SU-DHL-6 (cell line): ENCODE measurements around the gene CNTN5.

Source experiments
- H2AFZ ChIP-seq: fragments of 200-600 bp; sonication (generic); 2 replicates; pipeline ENCODE4 v1.6.1; 2014; ENCODE audit warnings: low read depth, mild to moderate bottlenecking, moderate library complexity, mixed read lengths, antibody characterized with exemption, low read length; ENCODE audit not compliant: severe bottlenecking
- H3F3A ChIP-seq: fragments of 200-600 bp; shearing (Covaris generic); 2 replicates; pipeline ENCODE4 v1.6.0; 2016; ENCODE audit warnings: antibody characterized with exemption, mild to moderate bottlenecking; ENCODE audit not compliant: insufficient read depth
- H3K27ac ChIP-seq: fragments of 200-600 bp; sonication (generic); 2 replicates; pipeline ENCODE4 v1.5.1; 2016; ENCODE audit warnings: low read depth, mild to moderate bottlenecking, low read length, moderate library complexity, mixed read lengths
- H3K27me3 ChIP-seq: fragments of 200-600 bp; sonication (generic), shearing (Covaris generic); 2 replicates; pipeline ENCODE4 v1.6.0; 2014; ENCODE audit warnings: mild to moderate bottlenecking, low read length
- H3K36me3 ChIP-seq: fragments of 200-600 bp; sonication (generic); 2 replicates; pipeline ENCODE4 v1.6.1; 2014; ENCODE audit warnings: mild to moderate bottlenecking, low read length, mixed read lengths
- H3K4me2 ChIP-seq: fragments of 300-600, 200-600 bp; shearing (Covaris generic), sonication (generic); 2 replicates; pipeline ENCODE4 v1.6.0; 2014; ENCODE audit warnings: low read length, low read depth, mild to moderate bottlenecking; ENCODE audit not compliant: poor library complexity, severe bottlenecking
- H3K4me3 ChIP-seq: fragments of 200-600 bp; sonication (generic); 2 replicates; pipeline ENCODE4 v1.5.1; 2014; ENCODE audit warnings: antibody characterized with exemption, low read length, mild to moderate bottlenecking, mixed read lengths; ENCODE audit not compliant: insufficient read depth, poor library complexity, severe bottlenecking
- H3K79me2 ChIP-seq: fragments of 200-600 bp; sonication (generic); 2 replicates; pipeline ENCODE4 v1.6.1; 2014; ENCODE audit warnings: mild to moderate bottlenecking, low read length, moderate library complexity; ENCODE audit not compliant: insufficient read depth
- H3K9ac ChIP-seq: fragments of 200-600 bp; sonication (generic); 2 replicates; pipeline ENCODE4 v1.7.0; 2014; ENCODE audit warnings: mild to moderate bottlenecking, low read length
- H3K9me2 ChIP-seq: fragments of 200-600 bp; sonication (generic); replicated peaks from 2 replicates; pipeline ENCODE4 v1.6.1; 2014; ENCODE audit warnings: low read length; ENCODE audit not compliant: insufficient read depth
- H3K9me3 ChIP-seq: fragments of 200-600 bp; sonication (generic); 2 replicates; pipeline ENCODE4 v1.6.1; 2014; ENCODE audit warnings: low read length, mixed read lengths; ENCODE audit not compliant: insufficient read depth
- H4K20me1 ChIP-seq: fragments of 200-600 bp; sonication (generic); 2 replicates; pipeline ENCODE4 v1.6.1; 2014; ENCODE audit warnings: low read depth, mild to moderate bottlenecking, antibody characterized with exemption, low read length, moderate library complexity, mixed read lengths
- CTCF ChIP-seq: fragments of 200-600 bp; sonication (generic); IDR thresholded peaks from one replicate; pipeline ENCODE4 v1.5.1; 2017; ENCODE audit warnings: antibody characterized with exemption, mild to moderate bottlenecking, low read length, moderate library complexity; ENCODE audit not compliant: insufficient read depth, poor library complexity, severe bottlenecking
- EZH2phosphoT487 ChIP-seq: fragments of 200-600 bp; sonication (generic), shearing (Covaris generic); conservative IDR thresholded peaks from 2 replicates; pipeline ENCODE4 v1.6.1; 2018; ENCODE audit warnings: mild to moderate bottlenecking, antibody characterized with exemption, low read length, moderate library complexity, mixed read lengths

The CNTN5 gene

GRCh38 chr11:99567334-99567956 is 546.7 kb downstream of the CNTN5 start:
- H3K36me3 ChIP-seq = no peaks in the 10 kb centered on the region
- no peaks in the 10 kb centered on the region for H4K20me1 ChIP-seq
- no peak overlapping the region for H3K4me3 ChIP-seq
- H3K9ac ChIP-seq = no peak overlapping the region
- H3K27me3 ChIP-seq = no peaks in the 10 kb centered on the region
- H3K4me2 ChIP-seq = no peak overlapping the region
- no peaks in the 10 kb centered on the region for H3K9me3 ChIP-seq
- no peaks in the 10 kb centered on the region for H3K9me2 ChIP-seq
- no peaks in the 10 kb centered on the region for H3K79me2 ChIP-seq
- no peaks in the 10 kb centered on the region for H3F3A ChIP-seq
- TF ChIP-seq CTCF (no peak), EZH2phosphoT487 (no peak)
- H2AFZ ChIP-seq = no peak overlapping the region
- H3K27ac ChIP-seq = no peak overlapping the region

- Histone ChIP-seq H3K27ac (no peak overlapping the region), H3K4me3 (no peak overlapping the region), H3K79me2 (no peaks in the 10 kb centered on the region), H3K9ac (no peak overlapping the region), H3K4me2 (no peak overlapping the region), H3K27me3 (no peaks in the 10 kb centered on the region), H2AFZ (no peak overlapping the region), H4K20me1 (no peaks in the 10 kb centered on the region), H3F3A (no peaks in the 10 kb centered on the region), H3K36me3 (no peaks in the 10 kb centered on the region), H3K9me2 (no peaks in the 10 kb centered on the region), H3K9me3 (no peaks in the 10 kb centered on the region)
- TF ChIP-seq EZH2phosphoT487 (no peak), CTCF (no peak)
Observed at GRCh38 chr11:99568808-99569207, 548.1 kb downstream of the CNTN5 start.

GRCh38 chr11:99571094-99571493 is 550.3 kb downstream of the CNTN5 start:
- Histone ChIP-seq H3K4me2 (no peak overlapping the region), H4K20me1 (no peaks in the 10 kb centered on the region), H3F3A (no peaks in the 10 kb centered on the region), H3K36me3 (no peaks in the 10 kb centered on the region), H3K27me3 (no peaks in the 10 kb centered on the region), H3K9me3 (no peaks in the 10 kb centered on the region), H3K4me3 (no peak overlapping the region), H2AFZ (no peak overlapping the region), H3K9me2 (no peaks in the 10 kb centered on the region), H3K79me2 (no peaks in the 10 kb centered on the region), H3K9ac (no peak overlapping the region), H3K27ac (no peak overlapping the region)
- no peak for TF ChIP-seq CTCF
- TF ChIP-seq EZH2phosphoT487 = no peak
